ENCODE measurements around the gene SYNPO2. TPM values are rescaled to one million over a fixed set of nuclear protein-coding genes. Genes with fewer than 3 reads are reported as not detected.

The SYNPO2 gene
- total RNA-seq, 1 experiment from 2014 or later = 0.61 TPM

- intact Hi-C loops (cut with micrococcal nuclease) = no loop called here
- DNase-seq (ENCODE audit: unreplicated experiment) = no peak
- no TSS peak for BruUV-seq (replicated peaks)
- POLR2A ChIA-PET = interaction anchor here (1.3 kb wide), 1 partner anchor 14 kb away, joined by 3 read pairs; no protein-coding TSS in a partner anchor
- TF ChIP-seq CTCF (IDR thresholded peaks at IDR 0.05; ENCODE audit: unreplicated experiment) = no peak
- CTCF ChIA-PET = interaction anchor here (0.6 to 1.1 kb wide), 3 partner anchors 18 to 41 kb away, joined by 3 to 7 read pairs (median 3); no protein-coding TSS in a partner anchor
- Mint-ChIP-seq H3K9me3 (ENCODE audit: unreplicated experiment) (no peaks in the 10 kb centered on the region), H3K4me1 (ENCODE audit: insufficient read depth, unreplicated experiment) (no peaks in the 10 kb centered on the region), H3K27me3 (ENCODE audit: insufficient read depth, unreplicated experiment) (peaks cover 12% of the 10 kb centered on the region), H3K27ac (ENCODE audit: low read depth, unreplicated experiment) (no peak overlapping the region), H3K36me3 (ENCODE audit: insufficient read depth, unreplicated experiment) (no peaks in the 10 kb centered on the region), H3K4me3 (ENCODE audit: unreplicated experiment) (no peak overlapping the region)
These were observed 43.1 kb downstream of the SYNPO2 start for GRCh38 chr4:118931786-118932185.

GRCh38 chr4:118935819-118936218 is 47.2 kb downstream of the SYNPO2 start:
- no peak for TF ChIP-seq CTCF (IDR thresholded peaks at IDR 0.05; ENCODE audit: unreplicated experiment)
- no TSS peak for BruUV-seq (replicated peaks)
- Mint-ChIP-seq H3K4me3 (ENCODE audit: unreplicated experiment) (no peak overlapping the region), H3K36me3 (ENCODE audit: insufficient read depth, unreplicated experiment) (no peaks in the 10 kb centered on the region), H3K27me3 (ENCODE audit: insufficient read depth, unreplicated experiment) (peaks cover 7% of the 10 kb centered on the region), H3K9me3 (ENCODE audit: unreplicated experiment) (no peaks in the 10 kb centered on the region), H3K27ac (ENCODE audit: low read depth, unreplicated experiment) (no peak overlapping the region), H3K4me1 (ENCODE audit: insufficient read depth, unreplicated experiment) (peaks cover under 1% of the 10 kb centered on the region)
- no peak for DNase-seq (ENCODE audit: unreplicated experiment)
- ChIA-PET POLR2A (no interaction called here), CTCF (interaction anchor here (0.6 kb wide), 1 partner anchor 112 kb away, joined by 3 read pairs; no protein-coding TSS in a partner anchor)
- intact Hi-C loops (cut with micrococcal nuclease) = no loop called here

GRCh38 chr4:118936406-118936805 is 47.8 kb downstream of the SYNPO2 start:
- no peak overlapping the region for H3K4me3 Mint-ChIP-seq (ENCODE audit: unreplicated experiment)
- BruUV-seq (replicated peaks) = no TSS peak
- H3K4me1 Mint-ChIP-seq (ENCODE audit: insufficient read depth, unreplicated experiment) = peaks cover 6% of the 10 kb centered on the region
- H3K9me3 Mint-ChIP-seq (ENCODE audit: unreplicated experiment) = no peaks in the 10 kb centered on the region
- peaks cover 13% of the 10 kb centered on the region for H3K27me3 Mint-ChIP-seq (ENCODE audit: insufficient read depth, unreplicated experiment)
- ChIA-PET CTCF (interaction anchor here (0.6 kb wide), 1 partner anchor 113 kb away, joined by 3 read pairs; no protein-coding TSS in a partner anchor), POLR2A (no interaction called here)
- no peak overlapping the region for H3K27ac Mint-ChIP-seq (ENCODE audit: low read depth, unreplicated experiment)
- H3K36me3 Mint-ChIP-seq (ENCODE audit: insufficient read depth, unreplicated experiment) = no peaks in the 10 kb centered on the region
- TF ChIP-seq CTCF (IDR thresholded peaks at IDR 0.05; ENCODE audit: unreplicated experiment) = no peak
- DNase-seq (ENCODE audit: unreplicated experiment) = no peak
- intact Hi-C loops (cut with micrococcal nuclease) = no loop called here

GRCh38 chr4:118939169-118939783 is 50.6 kb downstream of the SYNPO2 start:
- Mint-ChIP-seq H3K27ac (ENCODE audit: low read depth, unreplicated experiment) (no peak overlapping the region), H3K9me3 (ENCODE audit: unreplicated experiment) (no peaks in the 10 kb centered on the region), H3K4me1 (ENCODE audit: insufficient read depth, unreplicated experiment) (peaks cover 6% of the 10 kb centered on the region), H3K36me3 (ENCODE audit: insufficient read depth, unreplicated experiment) (no peaks in the 10 kb centered on the region), H3K27me3 (ENCODE audit: insufficient read depth, unreplicated experiment) (peaks cover 15% of the 10 kb centered on the region), H3K4me3 (ENCODE audit: unreplicated experiment) (no peak overlapping the region)
- BruUV-seq (replicated peaks) = no TSS peak
- no peak for TF ChIP-seq CTCF (IDR thresholded peaks at IDR 0.05; ENCODE audit: unreplicated experiment)
- CTCF ChIA-PET = interaction anchor here (0.5 to 2.1 kb wide), 5 partner anchors 29 to 197 kb away, joined by 3 to 5 read pairs (median 3); no protein-coding TSS in a partner anchor
- DNase-seq (ENCODE audit: unreplicated experiment) = no peak
- POLR2A ChIA-PET = interaction anchor here (0.6 to 1.2 kb wide), 4 partner anchors 10 to 36 kb away, joined by 3 to 4 read pairs (median 3); no protein-coding TSS in a partner anchor
- intact Hi-C loops (cut with micrococcal nuclease) = no loop called here

Measured in MCF 10A (cell line).